ENCODE results near the gene SLIT1.

GRCh38 chr10:97020452-97021400 is 165.0 kb downstream of the SLIT1 start:
- TF ChIP-seq CTCF (IDR thresholded peaks at IDR 0.05) (no peak), POLR2A (IDR thresholded peaks at IDR 0.05) (no peak)
